ENCODE measurements around the gene RAET1G.

DNA sequence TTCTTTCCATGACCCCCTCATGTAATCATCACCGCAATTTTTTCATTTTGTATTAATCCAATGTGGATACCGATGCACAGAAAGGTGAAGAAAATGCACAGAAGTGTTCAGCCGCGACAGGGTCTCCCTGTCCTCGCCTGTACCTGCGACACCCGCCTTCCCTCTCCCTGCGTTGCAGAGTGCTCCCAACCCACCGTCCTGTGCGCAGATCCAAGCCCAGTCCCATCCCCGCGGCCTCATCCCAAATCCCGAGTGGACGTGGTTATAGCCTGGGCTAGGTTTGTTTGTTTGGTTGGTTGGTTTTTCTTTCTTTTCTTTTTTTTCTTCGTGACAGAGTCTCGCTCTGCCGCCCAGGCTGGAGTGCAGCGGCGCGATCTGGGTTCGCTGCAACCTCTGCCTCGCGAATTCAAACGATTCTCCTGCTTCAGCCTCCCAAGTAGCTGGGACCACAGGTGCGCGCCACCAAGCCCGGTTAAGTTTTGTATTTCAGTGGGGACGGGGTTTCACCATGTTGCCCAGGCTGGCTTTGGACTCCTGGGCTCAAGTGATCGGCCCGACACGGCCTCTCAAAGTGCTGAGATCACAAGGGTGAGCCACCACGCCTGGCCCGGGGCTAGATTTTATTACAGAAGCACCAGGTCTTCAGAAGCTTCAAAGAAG lies 536 bp upstream of the RAET1G start:
- TF ChIP-seq FOXP2 (optimal IDR thresholded peaks at IDR 0.05; ENCODE audit: borderline replicate concordance, extremely low read depth, extremely low read length, insufficient read depth) (no peak), POLR2AphosphoS5 (IDR thresholded peaks at IDR 0.05; ENCODE audit: low read depth, low read length) (no peak), TAF1 (IDR thresholded peaks at IDR 0.05; ENCODE audit: borderline replicate concordance, insufficient read depth, low read length) (no peak)

Measured in PFSK-1 (cell line).